Measurements from ENCODE around the gene SMC5. TPM values are rescaled to one million over a fixed set of nuclear protein-coding genes. Genes with fewer than 3 reads are reported as not detected.
A peak's percentile ranks its signal among the peaks of the same experiment; 100 is the strongest.

SMC5 gene
- total RNA-seq, 1 donor from 2014 or later = 11.0 TPM

DNA sequence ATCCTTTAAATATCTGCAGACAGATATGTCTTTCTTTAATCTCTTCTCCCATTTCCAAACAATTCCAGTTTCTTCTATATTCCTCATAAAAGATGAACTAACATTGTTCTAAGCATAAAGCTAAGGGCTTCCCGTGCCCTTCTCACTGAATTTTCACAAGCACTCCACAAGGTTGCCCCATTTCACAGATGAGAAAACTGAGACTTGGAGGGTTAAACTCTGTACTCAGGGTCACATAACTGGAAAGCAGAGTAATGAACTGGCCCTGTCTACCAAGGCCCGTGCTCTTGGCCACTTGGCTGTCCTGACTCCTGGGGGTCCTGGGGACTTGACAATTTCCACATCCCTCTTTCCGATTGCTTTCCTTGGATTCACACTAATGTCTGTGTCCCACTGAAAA, 130.4 kb downstream of the SMC5 start:
- no peaks in the 10 kb centered on the region for H3K27me3 ChIP-seq (ENCODE audit: low read depth)
- peak overlapping the region; percentile 2 for H3K4me3 ChIP-seq
- intact Hi-C loops (cut with micrococcal nuclease) = no loop called here
- H3K4me1 ChIP-seq = peaks cover 100% of the 10 kb centered on the region
- peaks cover 33% of the 10 kb centered on the region for H3K36me3 ChIP-seq
- TF ChIP-seq, protein P1, sequence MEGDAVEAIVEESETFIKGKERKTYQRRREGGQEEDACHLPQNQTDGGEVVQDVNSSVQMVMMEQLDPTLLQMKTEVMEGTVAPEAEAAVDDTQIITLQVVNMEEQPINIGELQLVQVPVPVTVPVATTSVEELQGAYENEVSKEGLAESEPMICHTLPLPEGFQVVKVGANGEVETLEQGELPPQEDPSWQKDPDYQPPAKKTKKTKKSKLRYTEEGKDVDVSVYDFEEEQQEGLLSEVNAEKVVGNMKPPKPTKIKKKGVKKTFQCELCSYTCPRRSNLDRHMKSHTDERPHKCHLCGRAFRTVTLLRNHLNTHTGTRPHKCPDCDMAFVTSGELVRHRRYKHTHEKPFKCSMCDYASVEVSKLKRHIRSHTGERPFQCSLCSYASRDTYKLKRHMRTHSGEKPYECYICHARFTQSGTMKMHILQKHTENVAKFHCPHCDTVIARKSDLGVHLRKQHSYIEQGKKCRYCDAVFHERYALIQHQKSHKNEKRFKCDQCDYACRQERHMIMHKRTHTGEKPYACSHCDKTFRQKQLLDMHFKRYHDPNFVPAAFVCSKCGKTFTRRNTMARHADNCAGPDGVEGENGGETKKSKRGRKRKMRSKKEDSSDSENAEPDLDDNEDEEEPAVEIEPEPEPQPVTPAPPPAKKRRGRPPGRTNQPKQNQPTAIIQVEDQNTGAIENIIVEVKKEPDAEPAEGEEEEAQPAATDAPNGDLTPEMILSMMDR (IDR thresholded peaks at IDR 0.05; ENCODE audit: borderline replicate concordance) = no peak
- DNase-seq = no peak
- H3K9me3 ChIP-seq (replicated peaks) = no peaks in the 10 kb centered on the region
- H3K27ac ChIP-seq (replicated peaks) = peak overlapping the region; percentile 74

DNA sequence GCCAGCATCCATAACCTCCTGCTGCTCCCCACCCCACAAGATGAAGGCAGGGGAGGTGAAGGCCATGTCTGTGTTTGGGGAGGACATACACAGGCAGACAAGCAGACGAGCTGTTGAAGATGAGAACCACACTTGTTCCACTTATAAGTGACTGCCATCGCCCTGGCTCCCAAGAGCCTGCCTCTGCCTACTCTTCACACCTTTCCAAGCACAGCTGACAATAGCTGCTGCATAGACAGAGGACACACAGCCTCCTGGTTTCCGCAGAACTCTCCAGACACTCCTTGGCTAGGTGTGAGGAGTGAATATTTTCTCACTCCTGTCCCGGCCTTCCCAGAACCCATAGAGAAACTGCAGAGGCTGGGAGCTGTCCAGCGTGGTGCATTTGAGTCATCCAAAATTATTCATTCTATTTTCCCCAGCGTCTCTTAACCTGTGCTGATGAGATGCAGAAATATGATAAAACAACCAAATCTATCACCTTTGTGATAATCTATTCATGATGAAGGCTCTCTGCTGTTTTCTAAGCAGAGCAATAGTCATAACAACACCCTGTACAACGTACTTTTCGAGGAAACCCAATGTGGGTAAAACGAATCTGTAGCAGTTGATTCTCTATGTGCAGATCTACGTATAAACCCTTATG, 131.0 kb downstream of the SMC5 start:
- peaks cover 28% of the 10 kb centered on the region for H3K36me3 ChIP-seq
- peak overlapping the region; percentile 74 for H3K27ac ChIP-seq (replicated peaks)
- no peaks in the 10 kb centered on the region for H3K9me3 ChIP-seq (replicated peaks)
- H3K4me3 ChIP-seq = peak overlapping the region; percentile 2
- no peaks in the 10 kb centered on the region for H3K27me3 ChIP-seq (ENCODE audit: low read depth)
- TF ChIP-seq, protein P1 (IDR thresholded peaks at IDR 0.05; ENCODE audit: borderline replicate concordance) = no peak
- no peak for DNase-seq
- intact Hi-C loops (cut with micrococcal nuclease) = no loop called here
- peaks cover 100% of the 10 kb centered on the region for H3K4me1 ChIP-seq

DNA sequence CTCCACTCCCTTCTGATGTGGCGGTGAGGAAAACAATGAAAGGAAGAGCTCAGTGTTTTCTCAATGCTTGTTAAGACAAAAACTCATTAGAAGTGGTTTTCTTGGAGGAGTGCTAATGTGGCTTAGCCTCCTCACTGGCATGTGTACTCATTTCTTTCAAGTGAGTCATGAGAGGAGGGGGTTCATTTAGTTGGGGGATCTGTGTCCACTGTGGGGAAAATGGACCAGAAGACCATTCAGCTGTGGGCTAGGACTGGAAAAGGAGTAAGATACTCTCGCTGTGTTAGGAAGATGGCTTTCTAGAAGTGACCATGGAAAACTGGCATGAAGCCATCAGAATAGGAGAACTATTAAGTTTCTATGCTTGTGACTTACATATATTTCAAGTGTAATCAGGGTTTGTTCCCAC, 132.2 kb downstream of the SMC5 start:
- no peak for DNase-seq
- peak overlapping the region; percentile 41 for H3K4me3 ChIP-seq
- H3K9me3 ChIP-seq (replicated peaks) = no peaks in the 10 kb centered on the region
- TF ChIP-seq, protein P1 (IDR thresholded peaks at IDR 0.05; ENCODE audit: borderline replicate concordance) = no peak
- intact Hi-C loops (cut with micrococcal nuclease) = no loop called here
- H3K36me3 ChIP-seq = peaks cover 19% of the 10 kb centered on the region
- peaks cover 100% of the 10 kb centered on the region for H3K4me1 ChIP-seq
- H3K27ac ChIP-seq (replicated peaks) = peak overlapping the region; percentile 74
- H3K27me3 ChIP-seq (ENCODE audit: low read depth) = no peaks in the 10 kb centered on the region

DNA sequence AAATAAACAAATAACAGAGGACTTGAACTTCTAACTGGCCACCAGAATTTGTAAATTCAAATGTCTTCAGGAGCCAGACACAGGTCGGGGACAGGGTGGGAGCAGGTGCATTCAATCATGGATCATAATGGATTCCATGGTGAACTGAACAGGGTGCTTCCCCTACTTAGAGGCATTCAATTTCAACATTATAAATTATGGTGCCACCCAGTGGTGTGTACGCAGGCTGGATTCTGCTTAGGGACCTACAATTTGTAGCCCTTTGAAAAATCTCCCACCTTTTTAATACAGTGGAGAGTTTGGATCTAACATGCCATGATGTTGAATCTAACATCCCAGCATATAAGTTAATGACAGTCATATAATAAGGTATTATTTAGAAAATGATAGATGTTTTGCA, 133.4 kb downstream of the SMC5 start:
- Histone ChIP-seq H3K27me3 (ENCODE audit: low read depth) (no peaks in the 10 kb centered on the region), H3K36me3 (peaks cover 6% of the 10 kb centered on the region), H3K4me3 (peak overlapping the region; percentile 41), H3K4me1 (peaks cover 100% of the 10 kb centered on the region), H3K9me3 (replicated peaks) (no peaks in the 10 kb centered on the region), H3K27ac (replicated peaks) (peak overlapping the region; percentile 74)
- intact Hi-C loops (cut with micrococcal nuclease) = no loop called here
- TF ChIP-seq, protein P1 (IDR thresholded peaks at IDR 0.05; ENCODE audit: borderline replicate concordance) = peak; percentile 38
- no peak for DNase-seq

DNA sequence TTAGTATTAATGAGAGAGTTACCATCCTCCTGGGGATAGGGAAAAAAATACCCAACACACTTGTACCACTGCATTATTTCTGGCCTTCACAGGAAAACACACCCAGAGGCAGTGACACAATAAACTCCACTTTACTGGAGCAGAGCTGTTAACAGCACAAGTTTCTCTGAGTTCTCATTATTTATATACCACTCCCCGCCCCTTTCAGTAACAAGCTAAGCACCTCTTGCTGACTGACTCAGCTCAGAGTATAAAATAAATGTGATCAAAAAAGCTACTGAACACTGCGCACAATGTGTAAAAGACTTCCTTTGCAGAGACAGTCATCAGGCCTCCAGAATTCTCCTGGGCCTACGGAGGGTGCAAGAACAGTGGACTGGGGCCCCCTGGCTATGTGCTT, 134.1 kb downstream of the SMC5 start:
- Histone ChIP-seq H3K27me3 (ENCODE audit: low read depth) (no peaks in the 10 kb centered on the region), H3K4me3 (peak overlapping the region; percentile 41), H3K9me3 (replicated peaks) (no peaks in the 10 kb centered on the region), H3K36me3 (peaks cover under 1% of the 10 kb centered on the region), H3K27ac (replicated peaks) (peak overlapping the region; percentile 74), H3K4me1 (peaks cover 100% of the 10 kb centered on the region)
- intact Hi-C loops (cut with micrococcal nuclease) = no loop called here
- TF ChIP-seq, protein P1 (IDR thresholded peaks at IDR 0.05; ENCODE audit: borderline replicate concordance) = no peak
- no peak for DNase-seq

Data from left ventricle myocardium inferior (tissue), 1 donor.